GM18909 (cell line): ENCODE measurements around the gene TPST1.
"Not testable (repeated sequence)": the region's sequence is repeated elsewhere in the genome, so short reads cannot be mapped to it uniquely, and the experiment has no call there.

Source experiments
- ATAC-seq: cut with Tn5 transposase; IDR thresholded peaks from one replicate; pipeline ENCODE4 v1.9.1; 2021; ENCODE audit warnings: mild to moderate bottlenecking; ENCODE audit not compliant: unreplicated experiment, poor library complexity

TPST1 gene

DNA sequence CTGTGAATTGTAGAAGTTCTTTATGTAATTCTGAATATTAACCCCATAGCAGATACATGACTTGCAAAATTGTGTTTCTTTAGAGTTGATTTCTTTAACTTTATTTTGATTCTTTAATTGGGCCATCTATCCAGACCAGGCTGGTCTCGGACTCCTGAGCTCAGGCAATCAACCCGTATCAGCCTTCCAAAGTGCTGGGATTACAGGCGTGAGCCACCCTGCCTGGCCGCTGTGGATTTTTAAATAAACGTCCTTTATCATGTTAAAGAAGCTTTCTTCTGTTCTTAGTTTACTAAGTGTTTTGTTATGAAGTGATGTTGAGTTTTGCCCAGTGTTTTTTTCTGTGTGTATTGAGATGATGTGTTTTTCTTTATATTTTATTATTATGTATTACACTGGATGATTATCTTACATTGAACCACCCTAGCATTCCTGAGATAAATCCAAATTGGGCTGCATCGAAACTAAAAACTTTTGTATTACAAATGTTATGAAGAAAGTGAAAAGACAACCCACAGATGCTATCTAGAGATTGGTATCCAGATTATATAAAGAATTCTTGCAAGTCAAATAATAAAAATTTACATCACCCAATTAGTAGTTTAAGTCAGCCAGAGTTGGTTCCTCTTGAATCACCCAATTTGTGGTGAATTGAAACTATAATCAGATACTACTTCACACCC is 118.1 kb downstream of the TPST1 start:
- no peak for ATAC-seq

GRCh38 chr7:66324985-66325384 is 119.9 kb downstream of the TPST1 start:
- ATAC-seq, result not testable (repeated sequence)

- no peak for ATAC-seq
Observed at GRCh38 chr7:66326501-66327215, 121.5 kb downstream of the TPST1 start.

DNA sequence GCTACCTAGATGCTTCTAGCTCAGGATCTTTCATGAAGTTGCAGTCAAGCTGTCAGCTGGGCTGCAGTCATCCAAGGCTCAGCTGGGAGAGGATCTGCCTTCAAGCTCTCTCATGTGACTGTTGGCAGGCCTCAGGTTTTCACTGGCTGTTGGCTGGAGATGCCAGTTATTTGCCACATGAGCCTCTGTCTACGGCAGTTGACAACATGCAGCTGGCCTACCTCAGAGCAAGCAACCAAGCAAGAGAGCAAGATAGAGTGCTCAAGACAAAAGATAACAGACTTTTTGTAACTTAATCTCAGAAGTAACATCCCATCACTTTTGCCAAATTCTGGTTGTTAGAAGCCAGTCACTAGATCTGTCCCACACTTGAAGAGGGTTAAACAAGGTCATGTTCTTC is 125.8 kb downstream of the TPST1 start:
- no peak for ATAC-seq

GRCh38 chr7:66331883-66332282 is 126.7 kb downstream of the TPST1 start:
- ATAC-seq, result no peak

- ATAC-seq, result no peak
Observed at GRCh38 chr7:66333443-66333842, 128.3 kb downstream of the TPST1 start.

DNA sequence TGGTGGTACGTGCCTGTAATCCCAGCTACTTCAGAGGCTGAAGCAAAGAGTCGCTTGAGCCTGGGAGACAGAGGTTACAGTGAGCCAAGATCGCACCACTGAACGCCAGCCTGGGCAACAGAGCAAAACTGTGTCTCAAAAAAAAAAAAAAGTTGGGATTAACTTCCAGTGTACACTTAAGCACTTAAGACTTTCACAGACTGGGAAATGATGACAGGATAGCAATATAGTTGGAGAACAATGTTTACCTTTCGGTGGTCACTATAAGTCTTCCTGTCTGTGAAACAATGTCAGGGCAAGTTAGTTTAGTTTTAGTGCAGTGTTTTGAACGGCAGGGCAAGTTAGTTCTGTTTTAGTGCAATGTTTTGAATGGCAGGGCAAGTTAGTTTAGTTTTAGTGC is 130.2 kb downstream of the TPST1 start:
- no peak for ATAC-seq

DNA sequence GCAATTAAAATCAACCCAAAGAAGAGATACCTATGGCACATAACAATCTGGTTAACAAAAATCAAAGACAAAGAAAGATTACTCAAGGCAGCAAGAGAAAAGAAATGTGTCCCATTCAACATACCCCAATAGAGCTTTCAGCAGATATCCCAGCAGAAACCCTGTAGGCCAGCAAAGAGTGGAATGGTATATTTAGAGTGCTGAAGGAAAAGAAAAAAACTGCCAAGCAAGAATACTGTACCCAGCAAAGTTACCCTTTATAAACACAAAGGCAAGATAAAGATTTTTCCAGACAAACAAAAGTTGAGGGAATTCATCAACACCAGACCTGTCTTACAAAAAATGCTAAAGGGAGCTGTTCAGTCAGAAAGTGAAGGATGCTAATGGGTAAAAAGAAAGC is 131.6 kb downstream of the TPST1 start:
- ATAC-seq, result no peak

DNA sequence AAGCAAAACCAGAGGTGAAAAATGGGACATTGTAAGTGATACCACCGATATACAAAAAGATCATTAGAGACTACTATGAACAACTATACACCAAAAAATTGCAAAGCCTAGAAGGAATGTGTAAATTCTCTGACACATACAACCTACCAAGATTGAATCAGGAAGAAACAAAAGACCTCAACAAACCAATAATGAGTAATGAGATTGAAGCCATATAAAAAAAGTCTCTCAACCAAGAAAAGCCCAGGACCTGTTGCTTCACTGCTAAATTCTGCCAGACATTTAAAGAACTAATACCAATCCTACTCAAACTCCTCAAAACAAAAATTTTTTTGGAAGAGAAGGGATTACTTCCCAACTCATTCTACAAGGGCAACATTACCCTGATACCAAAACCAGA is 134.0 kb downstream of the TPST1 start:
- no peak for ATAC-seq

GRCh38 chr7:66344166-66344565 is 139.0 kb downstream of the TPST1 start:
- ATAC-seq, result no peak

DNA sequence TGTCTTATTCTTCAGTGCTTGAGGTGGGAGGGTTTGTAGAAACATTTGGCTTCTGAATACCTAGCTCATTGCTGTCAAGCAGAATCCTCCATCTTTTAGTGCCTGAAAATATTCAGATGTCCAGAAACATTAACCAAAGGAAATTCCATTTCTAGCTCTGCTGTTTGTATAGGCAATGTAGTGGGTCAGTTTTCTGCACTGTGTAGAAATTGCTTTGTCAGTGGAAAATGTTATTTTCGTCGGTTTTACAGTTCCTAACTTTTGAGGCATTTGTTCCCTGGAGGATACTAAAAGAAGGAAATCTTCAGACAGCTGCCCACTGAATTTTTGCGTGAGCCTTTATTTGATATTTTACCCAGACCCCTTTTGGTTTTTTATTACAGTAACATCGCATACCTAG is 143.4 kb downstream of the TPST1 start:
- ATAC-seq, result no peak

- no peak for ATAC-seq
Observed at GRCh38 chr7:66348959-66349358, 143.8 kb downstream of the TPST1 start.

DNA sequence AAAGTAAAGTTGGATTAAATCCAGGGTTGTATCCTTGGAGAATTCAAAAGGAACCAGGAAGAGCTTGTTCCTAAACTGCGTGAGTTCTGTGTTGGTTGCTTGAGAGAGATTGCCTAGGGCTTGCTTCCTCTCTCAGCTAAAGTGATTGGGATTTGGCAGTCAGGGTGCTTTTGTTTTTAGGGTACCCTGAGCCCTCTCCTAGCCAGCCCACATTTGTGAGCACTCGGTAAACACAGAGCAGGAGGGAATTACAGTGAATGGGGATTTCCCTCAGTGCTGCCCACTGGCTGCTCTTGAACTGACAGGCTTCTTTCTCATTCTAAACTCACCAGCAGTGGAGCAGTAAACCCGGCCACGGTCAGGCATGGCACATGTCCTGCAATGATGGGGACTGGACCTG is 146.9 kb downstream of the TPST1 start:
- ATAC-seq, result no peak

GRCh38 chr7:66353547-66353946 is 148.4 kb downstream of the TPST1 start:
- no peak for ATAC-seq

GRCh38 chr7:66355756-66356155 is 150.6 kb downstream of the TPST1 start:
- no peak for ATAC-seq

GRCh38 chr7:66356277-66356721 is 151.2 kb downstream of the TPST1 start:
- no peak for ATAC-seq

DNA sequence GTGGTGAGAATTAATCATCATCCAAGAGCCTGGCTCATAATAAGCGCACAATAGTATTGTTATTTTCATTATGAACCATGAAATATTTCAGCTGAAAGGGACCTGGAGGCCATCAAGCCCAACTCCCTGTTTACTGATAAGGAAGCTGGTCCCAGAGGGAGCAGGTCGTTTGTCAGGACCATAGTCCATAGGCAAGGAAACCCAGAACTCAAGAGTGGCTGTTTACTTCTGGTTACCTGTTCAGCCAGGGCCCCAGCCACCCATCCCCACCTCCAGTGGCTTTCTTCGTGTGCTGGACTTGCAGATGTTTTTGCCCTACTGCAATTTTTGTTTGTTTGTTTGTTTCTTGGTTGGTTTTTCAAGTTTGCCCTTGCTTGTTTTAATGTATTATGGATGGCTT is 152.0 kb downstream of the TPST1 start:
- no peak for ATAC-seq

DNA sequence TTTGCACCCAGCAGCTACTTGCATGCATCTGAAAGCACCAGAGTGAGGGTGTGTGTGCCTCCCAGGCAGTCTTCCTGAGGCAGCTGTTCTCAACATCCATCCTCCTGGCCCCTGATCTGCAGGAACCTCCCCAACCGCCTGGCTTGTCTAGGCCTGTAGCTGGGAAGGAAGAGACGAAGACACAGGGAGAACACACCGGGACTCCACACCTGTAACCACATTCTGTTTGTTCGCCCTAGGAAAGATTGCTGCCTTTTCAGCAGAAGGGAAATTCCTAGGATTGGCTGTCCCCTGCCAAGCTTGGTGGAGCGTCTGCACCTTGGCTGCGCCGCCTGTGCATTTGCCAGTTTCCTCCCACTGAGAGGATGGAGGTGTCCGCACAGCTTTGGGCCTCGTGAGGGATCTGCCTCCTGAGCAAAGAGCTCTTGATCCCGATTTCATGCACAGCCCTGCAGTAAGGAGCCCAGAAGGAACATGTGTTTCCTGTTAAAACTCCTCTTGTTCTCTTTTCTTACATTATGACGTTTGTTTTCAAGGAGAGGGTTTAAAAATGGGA is 154.6 kb downstream of the TPST1 start:
- no peak for ATAC-seq

GRCh38 chr7:66362136-66362535 is 157.0 kb downstream of the TPST1 start:
- ATAC-seq, result no peak

GRCh38 chr7:66363635-66364034 is 158.5 kb downstream of the TPST1 start:
- no peak for ATAC-seq

GRCh38 chr7:66365031-66365430 is 159.9 kb downstream of the TPST1 start:
- ATAC-seq, result not testable (repeated sequence)
